ENCODE results near the gene SPX.

The SPX gene

GRCh38 chr12:21485998-21486397 lies 40.1 kb upstream of the SPX start:
- Histone ChIP-seq H3K79me1 (ENCODE audit: low read length) (no peaks in the 10 kb centered on the region), H2AK5ac (ENCODE audit: low read length) (no peak overlapping the region), H2BK12ac (ENCODE audit: low read length) (no peak overlapping the region), H2BK5ac (ENCODE audit: low read depth, low read length, poor library complexity) (no peak overlapping the region), H4K12ac (ENCODE audit: low read depth, low read length) (no peak overlapping the region), H3K18ac (ENCODE audit: low read length) (no peak overlapping the region), H3K23ac (ENCODE audit: low read length) (no peak overlapping the region), H3K14ac (ENCODE audit: low read length) (no peak overlapping the region), H3K4me1 (ENCODE audit: control insufficient read depth in 1 of 2, insufficient read depth in 2 of 2, low read length in 2 of 2) (no peaks in the 10 kb centered on the region), H3K9ac (ENCODE audit: low read length) (no peak overlapping the region), H2BK120ac (ENCODE audit: insufficient read depth, low read length, poor library complexity) (no peak overlapping the region), H3K4me2 (ENCODE audit: low read length) (no peak overlapping the region), H4K8ac (ENCODE audit: low read depth, low read length) (no peak overlapping the region), H3K36me3 (ENCODE audit: control insufficient read depth in 1 of 2, insufficient read depth in 2 of 2, low read length in 2 of 2) (peaks cover 4 to 10% of the 10 kb centered on the region in 2 experiments), H2AFZ (ENCODE audit: insufficient read depth, low read length, poor library complexity) (no peak overlapping the region), H3K4me3 (ENCODE audit: low read depth, low read length) (no peak overlapping the region), H3K79me2 (ENCODE audit: control insufficient read depth, insufficient read depth, low read length, poor library complexity) (no peaks in the 10 kb centered on the region), H3K27me3 (ENCODE audit: insufficient read depth, low read length) (no peaks in the 10 kb centered on the region), H3K4ac (ENCODE audit: low read depth, low read length) (no peak overlapping the region), H3K9me3 (ENCODE audit: insufficient read depth, low read depth, low read length) (no peaks in the 10 kb centered on the region), H3K27ac (ENCODE audit: low read depth, low read length) (no peak overlapping the region), H4K91ac (ENCODE audit: low read depth, low read length) (no peak overlapping the region)
- no peak for DNase-seq

GRCh38 chr12:21499765-21500164 lies 26.3 kb upstream of the SPX start:
- Histone ChIP-seq H3K9ac (ENCODE audit: low read length) (no peak overlapping the region), H3K4ac (ENCODE audit: low read depth, low read length) (no peak overlapping the region), H3K14ac (ENCODE audit: low read length) (no peak overlapping the region), H3K36me3 (ENCODE audit: control insufficient read depth in 1 of 2, insufficient read depth in 2 of 2, low read length in 2 of 2) (peaks cover 2 to 24% of the 10 kb centered on the region in 2 experiments), H4K91ac (ENCODE audit: low read depth, low read length) (no peak overlapping the region), H3K23ac (ENCODE audit: low read length) (no peak overlapping the region), H3K79me1 (ENCODE audit: low read length) (peaks cover 4% of the 10 kb centered on the region), H2BK12ac (ENCODE audit: low read length) (no peak overlapping the region), H2AFZ (ENCODE audit: insufficient read depth, low read length, poor library complexity) (no peak overlapping the region), H3K79me2 (ENCODE audit: control insufficient read depth, insufficient read depth, low read length, poor library complexity) (peaks cover 7% of the 10 kb centered on the region), H3K27ac (ENCODE audit: low read depth, low read length) (no peak overlapping the region), H3K4me3 (ENCODE audit: low read depth, low read length) (no peak overlapping the region), H4K12ac (ENCODE audit: low read depth, low read length) (no peak overlapping the region), H2BK120ac (ENCODE audit: insufficient read depth, low read length, poor library complexity) (no peak overlapping the region), H3K9me3 (ENCODE audit: insufficient read depth, low read depth, low read length) (no peaks in the 10 kb centered on the region), H2AK5ac (ENCODE audit: low read length) (no peak overlapping the region), H2BK5ac (ENCODE audit: low read depth, low read length, poor library complexity) (no peak overlapping the region), H4K8ac (ENCODE audit: low read depth, low read length) (no peak overlapping the region), H3K27me3 (ENCODE audit: insufficient read depth, low read length) (no peaks in the 10 kb centered on the region), H3K4me1 (ENCODE audit: control insufficient read depth in 1 of 2, insufficient read depth in 2 of 2, low read length in 2 of 2) (peaks cover 2 to 4% of the 10 kb centered on the region in 2 experiments), H3K18ac (ENCODE audit: low read length) (no peak overlapping the region), H3K4me2 (ENCODE audit: low read length) (no peak overlapping the region)
- WGBS (ENCODE audit: extremely low coverage, insufficient coverage, insufficient read length), result no CpG with 5 or more reads among the region's 2 CpGs
- no peak for DNase-seq

- no CpG with 5 or more reads among the region's 8 CpGs for WGBS (ENCODE audit: extremely low coverage, insufficient coverage, insufficient read length)
- Histone ChIP-seq H2BK12ac (ENCODE audit: low read length) (no peak overlapping the region), H3K27me3 (ENCODE audit: insufficient read depth, low read length) (no peaks in the 10 kb centered on the region)
These were observed 25.3 kb upstream of the SPX start for GRCh38 chr12:21500786-21501257.

GRCh38 chr12:21501258-21502163 lies 24.6 kb upstream of the SPX start, which contains the start of the genes GOLT1B and RECQL:
Gene GOLT1B, plus strand, starts transcription at chr12:21501789. Its CDS starts 135 bp downstream, at chr12:21501924.
Gene RECQL, minus strand, starts transcription at chr12:21501635. Its CDS starts 2,065 bp downstream, at chr12:21499570.
- H3K4me2 ChIP-seq (ENCODE audit: low read length), result peak within 1 kb of the TSS; percentile 91
- peak within 1 kb of the TSS; percentile 66 for H3K27ac ChIP-seq (ENCODE audit: low read depth, low read length)
- peak; percentile 95 to 99 for DNase-seq
- peaks cover 7% of the 10 kb centered on the region for H3K79me2 ChIP-seq (ENCODE audit: control insufficient read depth, insufficient read depth, low read length, poor library complexity)
- peak within 1 kb of the TSS; percentile 96 for H3K4me3 ChIP-seq (ENCODE audit: low read depth, low read length)
- H2BK12ac ChIP-seq (ENCODE audit: low read length), result no peak within 1 kb of the TSS
- peaks cover 2 to 12% of the 10 kb centered on the region in 2 experiments for H3K36me3 ChIP-seq (ENCODE audit: control insufficient read depth in 1 of 2, insufficient read depth in 2 of 2, low read length in 2 of 2)
- peaks cover 2 to 4% of the 10 kb centered on the region in 2 experiments for H3K4me1 ChIP-seq (ENCODE audit: control insufficient read depth in 1 of 2, insufficient read depth in 2 of 2, low read length in 2 of 2)
- H3K14ac ChIP-seq (ENCODE audit: low read length), result peak within 1 kb of the TSS; percentile 93
- peak within 1 kb of the TSS; percentile 94 for H4K91ac ChIP-seq (ENCODE audit: low read depth, low read length)
- H2AFZ ChIP-seq (ENCODE audit: insufficient read depth, low read length, poor library complexity), result peak within 1 kb of the TSS; percentile 97
- no peaks in the 10 kb centered on the region for H3K9me3 ChIP-seq (ENCODE audit: insufficient read depth, low read depth, low read length)
- H3K4ac ChIP-seq (ENCODE audit: low read depth, low read length), result peak within 1 kb of the TSS; percentile 95
- H3K23ac ChIP-seq (ENCODE audit: low read length), result no peak within 1 kb of the TSS
- peak within 1 kb of the TSS; percentile 63 for H2BK120ac ChIP-seq (ENCODE audit: insufficient read depth, low read length, poor library complexity)
- peak within 1 kb of the TSS; percentile 60 for H2AK5ac ChIP-seq (ENCODE audit: low read length)
- peak within 1 kb of the TSS; percentile 56 for H2BK5ac ChIP-seq (ENCODE audit: low read depth, low read length, poor library complexity)
- peaks cover 4% of the 10 kb centered on the region for H3K79me1 ChIP-seq (ENCODE audit: low read length)
- no CpG with 5 or more reads among the region's 61 CpGs for WGBS (ENCODE audit: extremely low coverage, insufficient coverage, insufficient read length)
- peak within 1 kb of the TSS; percentile 89 for H3K18ac ChIP-seq (ENCODE audit: low read length)
- no peaks in the 10 kb centered on the region for H3K27me3 ChIP-seq (ENCODE audit: insufficient read depth, low read length)
- H4K8ac ChIP-seq (ENCODE audit: low read depth, low read length), result peak within 1 kb of the TSS; percentile 99
- H4K12ac ChIP-seq (ENCODE audit: low read depth, low read length), result peak within 1 kb of the TSS; percentile 97
- peak within 1 kb of the TSS; percentile 91 for H3K9ac ChIP-seq (ENCODE audit: low read length)

More at GRCh38 chr12:21500786-21501257, 25.3 kb upstream of the SPX start:
- Histone ChIP-seq H3K4me3 (ENCODE audit: low read depth, low read length) (peak overlapping the region; percentile 77), H3K4ac (ENCODE audit: low read depth, low read length) (no peak overlapping the region), H3K14ac (ENCODE audit: low read length) (no peak overlapping the region), H3K79me2 (ENCODE audit: control insufficient read depth, insufficient read depth, low read length, poor library complexity) (peaks cover 7% of the 10 kb centered on the region), H3K9ac (ENCODE audit: low read length) (peak overlapping the region; percentile 65), H2BK120ac (ENCODE audit: insufficient read depth, low read length, poor library complexity) (no peak overlapping the region), H3K4me1 (ENCODE audit: control insufficient read depth in 1 of 2, insufficient read depth in 2 of 2, low read length in 2 of 2) (peaks cover 2 to 4% of the 10 kb centered on the region in 2 experiments), H3K4me2 (ENCODE audit: low read length) (peak overlapping the region; percentile 62), H2AFZ (ENCODE audit: insufficient read depth, low read length, poor library complexity) (peak overlapping the region; percentile 61), H3K36me3 (ENCODE audit: control insufficient read depth in 1 of 2, insufficient read depth in 2 of 2, low read length in 2 of 2) (peaks cover 2 to 18% of the 10 kb centered on the region in 2 experiments), H3K23ac (ENCODE audit: low read length) (no peak overlapping the region), H3K9me3 (ENCODE audit: insufficient read depth, low read depth, low read length) (no peaks in the 10 kb centered on the region), H3K18ac (ENCODE audit: low read length) (no peak overlapping the region), H4K12ac (ENCODE audit: low read depth, low read length) (no peak overlapping the region), H4K8ac (ENCODE audit: low read depth, low read length) (peak overlapping the region; percentile 79), H3K79me1 (ENCODE audit: low read length) (peaks cover 4% of the 10 kb centered on the region), H2BK5ac (ENCODE audit: low read depth, low read length, poor library complexity) (peak overlapping the region; percentile 19), H4K91ac (ENCODE audit: low read depth, low read length) (no peak overlapping the region), H2AK5ac (ENCODE audit: low read length) (no peak overlapping the region), H3K27ac (ENCODE audit: low read depth, low read length) (peak overlapping the region; percentile 57)
- DNase-seq, result no peak

Measured in trophoblast cell (in vitro differentiated cells and primary cell).